A673 (cell line): ENCODE results near the gene ITPR2. TPM values are rescaled to one million over a fixed set of nuclear protein-coding genes. Genes with fewer than 3 reads are reported as not detected.

ENCODE experiments used
- BruUV-seq: library from RNA; stranded (reverse); fragments of 400-500 nt; replicated peaks from 2 replicates; lab custom pipeline; 2021; lab: Mats Ljungman, UMichigan
- CTCF ChIA-PET: fragments of 300-600 bp; sonication (Branson Sonifier 250); formaldehyde crosslinking; loops from one replicate; lab custom pipeline; 2022; ENCODE audit warnings: antibody characterized with exemption; lab: Charles Lee
- POLR2A ChIA-PET: fragments of 300-600 bp; sonication (Branson Sonifier 250); formaldehyde crosslinking; loops from one replicate; lab custom pipeline; 2022; ENCODE audit warnings: antibody characterized with exemption; ENCODE audit not compliant: low non-redundant PET; lab: Charles Lee
- DNase-seq: peaks from one replicate; pipeline ENCODE4 v3.0.0-alpha.2; 2015; ENCODE audit warnings: low spot score
- H3K27ac ChIP-seq: fragments of 200-600 bp; sonication (generic); 2 replicates; pipeline ENCODE4 v1.5.1; 2016; ENCODE audit warnings: mixed run types, low read depth, mild to moderate bottlenecking, mixed read lengths, antibody characterized with exemption, low read length; ENCODE audit not compliant: poor library complexity, severe bottlenecking
- H3K27me3 ChIP-seq: fragments of 200-600 bp; sonication (generic); replicated peaks from 2 replicates; pipeline ENCODE4 v1.6.1; 2017; ENCODE audit warnings: mixed run types, low read depth, mild to moderate bottlenecking, mixed read lengths, antibody characterized with exemption, low read length; ENCODE audit not compliant: insufficient read depth, poor library complexity
- H3K36me3 ChIP-seq: fragments of 200-600 bp; sonication (generic); 2 replicates; pipeline ENCODE4 v1.6.1; 2016; ENCODE audit warnings: mixed run types, mild to moderate bottlenecking, mixed read lengths, antibody characterized with exemption, low read length; ENCODE audit not compliant: insufficient read depth, poor library complexity, severe bottlenecking
- H3K4me1 ChIP-seq: fragments of 200-600 bp; sonication (generic); 2 replicates; pipeline ENCODE4 v1.6.1; 2017; ENCODE audit warnings: mixed run types, mild to moderate bottlenecking, mixed read lengths, antibody characterized with exemption, low read length; ENCODE audit not compliant: insufficient read depth, poor library complexity, severe bottlenecking
- H3K4me3 ChIP-seq: fragments of 200-600 bp; sonication (generic); 2 replicates; pipeline ENCODE4 v1.5.1; 2016; ENCODE audit warnings: low read depth, mixed run types, mild to moderate bottlenecking, mixed read lengths, low read length; ENCODE audit not compliant: poor library complexity, severe bottlenecking
- H3K9me3 ChIP-seq: fragments of 200-600 bp; sonication (generic); 2 replicates; pipeline ENCODE4 v1.6.1; 2016; ENCODE audit warnings: mixed run types, low read depth, mild to moderate bottlenecking, mixed read lengths, antibody characterized with exemption, low read length; ENCODE audit not compliant: poor library complexity, severe bottlenecking
- EZH2 ChIP-seq: fragments of 200-600 bp; sonication (generic); IDR thresholded peaks from 2 replicates; pipeline ENCODE4 v1.6.1; 2017; ENCODE audit warnings: borderline replicate concordance, low read depth, mild to moderate bottlenecking, mixed read lengths, antibody characterized with exemption, low read length; ENCODE audit not compliant: poor library complexity, severe bottlenecking
- intact Hi-C: fragments of 100-400 bp; cut with micrococcal nuclease; formaldehyde crosslinking; loops from one replicate; pipeline ENCODE4 v1.10.0; 2022; ENCODE audit not compliant: unreplicated experiment
- total RNA-seq: library from RNA; stranded (reverse); gene quantifications from 2 replicates; pipeline ENCODE4 v1.2.3, GENCODE V29; 2021
- TF ChIP-seq, protein P1 (sequence below): fragments of 300-800, 200-600 bp; sonication (generic); conservative IDR thresholded peaks from 2 replicates; pipeline ENCODE4 v1.5.1; 2017; ENCODE audit warnings: low read depth, mild to moderate bottlenecking, antibody characterized with exemption, low read length, moderate library complexity, mixed read lengths

The ITPR2 gene
- total RNA-seq, 1 experiment from 2014 or later, result 22.6 TPM

DNA sequence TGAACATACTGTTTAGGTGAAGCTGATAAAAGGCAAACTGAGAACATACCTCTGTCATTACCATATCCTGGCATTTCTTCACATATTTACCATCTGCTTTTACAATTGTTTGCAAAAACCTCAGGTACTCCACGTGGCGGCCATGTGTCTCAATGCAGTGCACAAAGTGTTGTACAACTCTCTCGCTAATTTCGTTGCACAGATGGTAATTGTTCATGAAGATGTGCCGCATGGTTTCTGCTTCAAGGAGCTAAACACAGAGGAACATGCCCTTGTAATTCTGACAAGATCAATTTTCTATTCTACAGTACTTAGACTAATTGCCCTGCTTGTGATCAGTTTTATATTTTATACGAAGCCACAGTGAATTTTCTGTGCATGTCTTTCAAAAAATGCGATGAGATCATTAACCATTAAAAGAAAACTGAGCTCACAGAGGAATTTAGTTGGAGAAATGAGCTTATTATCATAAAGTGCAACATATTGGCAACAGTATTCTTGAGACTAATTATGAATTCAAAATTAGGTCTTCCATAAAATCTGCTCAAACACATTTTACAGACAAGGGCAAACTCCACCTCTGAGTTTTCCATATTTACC, 233.8 kb downstream of the ITPR2 start:
- CTCF ChIA-PET, result no interaction called here
- Histone ChIP-seq H3K27me3 (no peaks in the 10 kb centered on the region), H3K9me3 (no peaks in the 10 kb centered on the region), H3K27ac (no peak overlapping the region), H3K36me3 (no peaks in the 10 kb centered on the region), H3K4me3 (no peak overlapping the region), H3K4me1 (no peaks in the 10 kb centered on the region)
- no peak for TF ChIP-seq EZH2
- TF ChIP-seq, protein P1, sequence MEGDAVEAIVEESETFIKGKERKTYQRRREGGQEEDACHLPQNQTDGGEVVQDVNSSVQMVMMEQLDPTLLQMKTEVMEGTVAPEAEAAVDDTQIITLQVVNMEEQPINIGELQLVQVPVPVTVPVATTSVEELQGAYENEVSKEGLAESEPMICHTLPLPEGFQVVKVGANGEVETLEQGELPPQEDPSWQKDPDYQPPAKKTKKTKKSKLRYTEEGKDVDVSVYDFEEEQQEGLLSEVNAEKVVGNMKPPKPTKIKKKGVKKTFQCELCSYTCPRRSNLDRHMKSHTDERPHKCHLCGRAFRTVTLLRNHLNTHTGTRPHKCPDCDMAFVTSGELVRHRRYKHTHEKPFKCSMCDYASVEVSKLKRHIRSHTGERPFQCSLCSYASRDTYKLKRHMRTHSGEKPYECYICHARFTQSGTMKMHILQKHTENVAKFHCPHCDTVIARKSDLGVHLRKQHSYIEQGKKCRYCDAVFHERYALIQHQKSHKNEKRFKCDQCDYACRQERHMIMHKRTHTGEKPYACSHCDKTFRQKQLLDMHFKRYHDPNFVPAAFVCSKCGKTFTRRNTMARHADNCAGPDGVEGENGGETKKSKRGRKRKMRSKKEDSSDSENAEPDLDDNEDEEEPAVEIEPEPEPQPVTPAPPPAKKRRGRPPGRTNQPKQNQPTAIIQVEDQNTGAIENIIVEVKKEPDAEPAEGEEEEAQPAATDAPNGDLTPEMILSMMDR, result no peak
- POLR2A ChIA-PET, result no interaction called here
- intact Hi-C loops, result no loop called here
- DNase-seq, result no peak
- BruUV-seq, result no TSS peak

DNA sequence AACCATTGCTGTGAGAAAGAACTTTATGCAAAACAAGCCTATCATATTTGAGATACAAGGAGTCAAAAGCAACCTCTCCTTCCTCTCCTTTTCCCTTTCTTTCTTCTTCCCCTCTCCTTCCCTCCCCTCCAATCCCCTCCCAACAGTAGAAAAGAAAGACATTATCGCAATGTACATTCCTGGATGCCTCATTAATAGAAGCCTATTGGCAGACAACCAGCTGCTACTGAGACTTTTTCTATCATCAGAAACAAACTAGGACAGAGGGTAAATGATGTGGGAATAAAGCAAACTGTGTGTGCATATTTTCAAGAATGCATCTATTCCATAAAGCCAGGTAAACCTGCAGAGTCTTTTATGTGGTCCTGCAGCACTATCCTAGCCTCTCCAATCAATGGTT, 237.2 kb downstream of the ITPR2 start:
- TF ChIP-seq, protein P1, result no peak
- no peak for TF ChIP-seq EZH2
- H3K27me3 ChIP-seq, result no peaks in the 10 kb centered on the region
- BruUV-seq, result no TSS peak
- no peak for DNase-seq
- CTCF ChIA-PET, result no interaction called here
- no peaks in the 10 kb centered on the region for H3K9me3 ChIP-seq
- H3K4me1 ChIP-seq, result no peaks in the 10 kb centered on the region
- H3K27ac ChIP-seq, result no peak overlapping the region
- H3K36me3 ChIP-seq, result no peaks in the 10 kb centered on the region
- POLR2A ChIA-PET, result no interaction called here
- intact Hi-C loops, result no loop called here
- H3K4me3 ChIP-seq, result no peak overlapping the region

DNA sequence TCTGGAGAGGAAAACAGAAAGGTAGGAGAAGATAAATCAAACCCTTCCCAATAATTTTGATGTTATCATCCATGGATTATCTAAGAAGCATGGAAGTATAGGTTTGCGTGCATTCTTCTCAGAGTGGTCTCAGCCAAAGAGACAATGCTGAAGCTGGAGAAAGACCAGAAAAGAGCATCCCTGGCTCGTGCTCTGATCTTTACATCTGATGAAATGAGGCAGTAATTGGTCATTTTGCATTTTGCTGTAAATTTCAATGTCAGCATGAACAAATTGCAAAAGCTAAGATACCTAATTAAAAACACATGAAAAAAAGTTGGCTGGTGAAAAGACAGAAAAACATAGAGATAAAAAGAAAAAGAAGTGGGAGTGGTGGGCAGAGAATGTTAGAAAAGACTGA, 252.4 kb downstream of the ITPR2 start:
- no TSS peak for BruUV-seq
- Histone ChIP-seq H3K4me3 (no peak overlapping the region), H3K27ac (no peak overlapping the region), H3K36me3 (no peaks in the 10 kb centered on the region), H3K9me3 (no peaks in the 10 kb centered on the region), H3K4me1 (no peaks in the 10 kb centered on the region), H3K27me3 (no peaks in the 10 kb centered on the region)
- no peak for DNase-seq
- ChIA-PET CTCF (no interaction called here), POLR2A (no interaction called here)
- TF ChIP-seq, protein P1, result no peak
- no peak for TF ChIP-seq EZH2
- intact Hi-C loops, result no loop called here
